Upper lobe of right lung (tissue), 1 donor: ENCODE results near the gene TP53BP2. TPM values are rescaled to one million over a fixed set of nuclear protein-coding genes. Genes with fewer than 3 reads are reported as not detected.

ENCODE experiments used
- ATAC-seq: fragments of 200-7000 bp; cut with Tn5 transposase; one replicate; pipeline ENCODE4 v1.9.1; 2020; ENCODE audit warnings: mild to moderate bottlenecking, moderate library complexity
- DNase-seq: peaks from one replicate; pipeline ENCODE4 v3.0.0-alpha.2; 2020
- H3K27ac ChIP-seq: fragments of 200-600 bp; one replicate; pipeline ENCODE4 v1.8.0; 2022
- H3K27me3 ChIP-seq: fragments of 200-600 bp; one replicate; pipeline ENCODE4 v1.8.0; 2022; ENCODE audit warnings: mild to moderate bottlenecking
- H3K36me3 ChIP-seq: fragments of 200-600 bp; one replicate; pipeline ENCODE4 v1.8.0; 2022
- H3K4me1 ChIP-seq: fragments of 200-600 bp; one replicate; pipeline ENCODE4 v1.8.0; 2022
- H3K4me3 ChIP-seq: fragments of 200-600 bp; one replicate; pipeline ENCODE4 v1.8.0; 2022; ENCODE audit warnings: mild to moderate bottlenecking
- H3K9me3 ChIP-seq: fragments of 200-600 bp; one replicate; pipeline ENCODE4 v1.8.0; 2022
- CTCF ChIP-seq: fragments of 200-600 bp; IDR thresholded peaks from one replicate; pipeline ENCODE4 v1.8.0; 2022; ENCODE audit warnings: antibody characterized with exemption
- intact Hi-C: fragments of 100-400 bp; cut with DNase I; formaldehyde crosslinking; loops from one replicate; pipeline ENCODE4 v1.11.0; 2022
- total RNA-seq: library from RNA; stranded (reverse); fragmentation: NEBNext Ultra II Directional; extraction: Animal tissue kit (Norgen Biotek cat#: 25700); gene quantifications from one replicate; pipeline ENCODE4 v1.2.1, GENCODE V29; 2021
- donor health status: DM: no; HTN: yes; CAD: no; lungs with severe emphysema.

Gene TP53BP2
- total RNA-seq, 1 donor from 2014 or later, result 64.4 TPM

GRCh38 chr1:223765036-223765718 is 80.6 kb downstream of the TP53BP2 start:
- H3K9me3 ChIP-seq, result no peaks in the 10 kb centered on the region
- peaks cover 16% of the 10 kb centered on the region for H3K4me1 ChIP-seq
- TF ChIP-seq CTCF, result no peak
- DNase-seq (no peak), ATAC-seq (peak; percentile 56)
- no peak overlapping the region for H3K4me3 ChIP-seq
- H3K27ac ChIP-seq, result no peak overlapping the region
- peaks cover 71% of the 10 kb centered on the region for H3K36me3 ChIP-seq
- H3K27me3 ChIP-seq, result no peaks in the 10 kb centered on the region
- intact Hi-C loops, result no loop called here

GRCh38 chr1:223763881-223764280 is 81.9 kb downstream of the TP53BP2 start:
- no peak for DNase-seq
- peaks cover 16% of the 10 kb centered on the region for H3K4me1 ChIP-seq
- intact Hi-C loops, result no loop called here
- H3K36me3 ChIP-seq, result peaks cover 66% of the 10 kb centered on the region
- no peak for ATAC-seq
- TF ChIP-seq CTCF, result no peak
- no peaks in the 10 kb centered on the region for H3K9me3 ChIP-seq
- no peaks in the 10 kb centered on the region for H3K27me3 ChIP-seq
- no peak overlapping the region for H3K27ac ChIP-seq
- H3K4me3 ChIP-seq, result no peak overlapping the region

GRCh38 chr1:223763251-223763650 is 82.5 kb downstream of the TP53BP2 start:
- peaks cover 70% of the 10 kb centered on the region for H3K36me3 ChIP-seq
- no peaks in the 10 kb centered on the region for H3K9me3 ChIP-seq
- no peak for DNase-seq
- intact Hi-C loops, result no loop called here
- no peak overlapping the region for H3K27ac ChIP-seq
- no peaks in the 10 kb centered on the region for H3K27me3 ChIP-seq
- H3K4me3 ChIP-seq, result no peak overlapping the region
- TF ChIP-seq CTCF, result no peak
- H3K4me1 ChIP-seq, result peaks cover 16% of the 10 kb centered on the region
- no peak for ATAC-seq

GRCh38 chr1:223761411-223761810 is 84.3 kb downstream of the TP53BP2 start:
- no peaks in the 10 kb centered on the region for H3K9me3 ChIP-seq
- H3K36me3 ChIP-seq, result peaks cover 83% of the 10 kb centered on the region
- no peak for DNase-seq
- peak overlapping the region; percentile 17 for H3K27ac ChIP-seq
- no peak for TF ChIP-seq CTCF
- peaks cover 16% of the 10 kb centered on the region for H3K4me1 ChIP-seq
- no peak overlapping the region for H3K4me3 ChIP-seq
- ATAC-seq, result no peak
- H3K27me3 ChIP-seq, result no peaks in the 10 kb centered on the region
- intact Hi-C loops, result no loop called here

GRCh38 chr1:223760833-223761232 is 84.9 kb downstream of the TP53BP2 start:
- Histone ChIP-seq H3K4me1 (peaks cover 16% of the 10 kb centered on the region), H3K36me3 (peaks cover 83% of the 10 kb centered on the region), H3K4me3 (no peak overlapping the region), H3K27ac (peak overlapping the region; percentile 17), H3K27me3 (no peaks in the 10 kb centered on the region), H3K9me3 (no peaks in the 10 kb centered on the region)
- TF ChIP-seq CTCF, result no peak
- no peak for ATAC-seq
- no peak for DNase-seq
- intact Hi-C loops, result no loop called here

GRCh38 chr1:223759273-223759672 is 86.5 kb downstream of the TP53BP2 start:
- no peak for ATAC-seq
- Histone ChIP-seq H3K4me3 (no peak overlapping the region), H3K36me3 (peaks cover 82% of the 10 kb centered on the region), H3K9me3 (no peaks in the 10 kb centered on the region), H3K27ac (no peak overlapping the region), H3K4me1 (peaks cover 16% of the 10 kb centered on the region), H3K27me3 (no peaks in the 10 kb centered on the region)
- no peak for TF ChIP-seq CTCF
- intact Hi-C loops, result no loop called here
- DNase-seq, result no peak
